Suprapubic skin (tissue), 4 donors: ENCODE measurements around the gene CCDC188. TPM values are rescaled to one million over a fixed set of nuclear protein-coding genes. Genes with fewer than 3 reads are reported as not detected.

ENCODE experiments used
- DNase-seq, 2 donors: peaks; one replicate each; pipeline ENCODE4 v3.0.0-alpha.2; 2019; ENCODE audit warnings: low spot score in 2 of 2
- H3K27ac ChIP-seq: fragments of 200-600 bp; sonication (generic); one replicate; pipeline ENCODE4 v1.5.1; 2019
- H3K27me3 ChIP-seq: fragments of 200-600 bp; sonication (generic); one replicate; pipeline ENCODE4 v1.5.1; 2019
- H3K36me3 ChIP-seq: fragments of 200-600 bp; sonication (generic); one replicate; pipeline ENCODE4 v1.5.1; 2019
- H3K4me1 ChIP-seq: fragments of 200-600 bp; sonication (generic); one replicate; pipeline ENCODE4 v1.5.1; 2019
- H3K4me3 ChIP-seq: fragments of 200-600 bp; sonication (generic); one replicate; pipeline ENCODE4 v1.5.1; 2019; ENCODE audit warnings: mild to moderate bottlenecking
- H3K9me3 ChIP-seq: fragments of 200-600 bp; sonication (generic); one replicate; pipeline ENCODE4 v1.5.1; 2019
- CTCF ChIP-seq, 2 donors: fragments of 200-600 bp in 1 of 2; fragments of 450-650 bp in 1 of 2; sonication (generic) in 1 of 2; IDR thresholded peaks; one replicate each; pipeline ENCODE4 v1.5.1; 2016 to 2019; ENCODE audit warnings: antibody characterized with exemption in 2 of 2, mild to moderate bottlenecking in 1 of 2, moderate library complexity in 1 of 2
- EP300 ChIP-seq: sonication (generic); formaldehyde crosslinking; IDR thresholded peaks from one replicate; pipeline ENCODE4 v1.6.1; 2017; ENCODE audit warnings: antibody characterized with exemption
- POLR2A ChIP-seq, 2 donors: fragments of 450-650 bp; IDR thresholded peaks; one replicate each; pipeline ENCODE4 v1.6.1; 2017; ENCODE audit warnings: antibody characterized with exemption in 2 of 2, mild to moderate bottlenecking in 2 of 2, moderate library complexity in 2 of 2
- POLR2AphosphoS5 ChIP-seq, 3 donors: sonication (generic); formaldehyde crosslinking; IDR thresholded peaks; one replicate each; pipeline ENCODE4 v1.6.1; 2017; ENCODE audit warnings: antibody characterized with exemption in 3 of 3
- WGBS: methylation state at CpG from one replicate; pipeline ENCODE4 v1.1.5; 2018; 5-methylcytosine and 5-hydroxymethylcytosine counted together
- total RNA-seq, 4 donors: library from RNA; depleted of rRNA; stranded (reverse); fragments of >200 nt; gene quantifications; one replicate each; pipeline ENCODE4 v1.1.0, GENCODE V29; 2016

CCDC188 gene
- total RNA-seq, 4 donors from 2014 or later, result 0.34 TPM; not detected in 3

- DNase-seq, result peak; percentile 98 to 99
- Histone ChIP-seq H3K27ac (peak within 1 kb of the TSS; percentile 88), H3K4me3 (peak within 1 kb of the TSS; percentile 83), H3K9me3 (no peaks in the 10 kb centered on the region), H3K4me1 (peaks cover 38% of the 10 kb centered on the region), H3K36me3 (peaks cover 69% of the 10 kb centered on the region), H3K27me3 (no peaks in the 10 kb centered on the region)
- peak in 2 of 3 donors; percentile 76 to 91 for TF ChIP-seq POLR2AphosphoS5 (IDR thresholded peaks at IDR 0.05)
- TF ChIP-seq POLR2A (IDR thresholded peaks at IDR 0.05), result peak in 1 of 2 donors; percentile 51
- TF ChIP-seq CTCF (IDR thresholded peaks at IDR 0.05), result peak in 1 of 2 donors; percentile 10
- TF ChIP-seq EP300, result no peak
- 0% methylated on average over 16 of the region's 88 CpGs for WGBS
Measured at GRCh38 chr22:20116951-20117632, 33.8 kb downstream of the CCDC188 start, which contains the start of gene TRMT2A. TRMT2A (minus strand) TSS chr22:20117226; CDS start chr22:20116906, 320 bp downstream.

- peaks cover 68% of the 10 kb centered on the region for H3K36me3 ChIP-seq
- no peak for TF ChIP-seq POLR2AphosphoS5 (IDR thresholded peaks at IDR 0.05)
- no peak for TF ChIP-seq EP300
- no peak for TF ChIP-seq CTCF (IDR thresholded peaks at IDR 0.05)
- TF ChIP-seq POLR2A (IDR thresholded peaks at IDR 0.05), result no peak
- H3K27me3 ChIP-seq, result no peaks in the 10 kb centered on the region
- peak overlapping the region; percentile 88 for H3K27ac ChIP-seq
- peaks cover 38% of the 10 kb centered on the region for H3K4me1 ChIP-seq
- no peaks in the 10 kb centered on the region for H3K9me3 ChIP-seq
- DNase-seq, result no peak
- WGBS, result 2% methylated on average over 17 of the region's 27 CpGs
- H3K4me3 ChIP-seq, result peak overlapping the region; percentile 83
Measured at GRCh38 chr22:20116376-20116950, 34.4 kb downstream of the CCDC188 start.

- DNase-seq, result no peak
- Histone ChIP-seq H3K4me1 (peaks cover 38% of the 10 kb centered on the region), H3K27me3 (no peaks in the 10 kb centered on the region), H3K36me3 (peaks cover 68% of the 10 kb centered on the region), H3K4me3 (peak within 1 kb of the TSS; percentile 83), H3K27ac (peak within 1 kb of the TSS; percentile 88), H3K9me3 (no peaks in the 10 kb centered on the region)
- WGBS, result 70% methylated on average over 29 of the region's 30 CpGs
- TF ChIP-seq POLR2AphosphoS5 (IDR thresholded peaks at IDR 0.05), result no peak
- no peak for TF ChIP-seq POLR2A (IDR thresholded peaks at IDR 0.05)
- TF ChIP-seq CTCF (IDR thresholded peaks at IDR 0.05), result no peak
- TF ChIP-seq EP300, result no peak
Measured at GRCh38 chr22:20115691-20116375, 35.0 kb downstream of the CCDC188 start, which contains the start of gene RANBP1. RANBP1 (plus strand) TSS chr22:20116104; CDS start chr22:20116185, 81 bp downstream.

- Histone ChIP-seq H3K27me3 (no peaks in the 10 kb centered on the region), H3K4me1 (peaks cover 38% of the 10 kb centered on the region), H3K27ac (no peak overlapping the region), H3K4me3 (no peak overlapping the region), H3K9me3 (no peaks in the 10 kb centered on the region), H3K36me3 (peaks cover 68% of the 10 kb centered on the region)
- 90% methylated on average over 19 of the region's 36 CpGs for WGBS
- DNase-seq, result no peak
- TF ChIP-seq POLR2A (IDR thresholded peaks at IDR 0.05) (no peak), POLR2AphosphoS5 (IDR thresholded peaks at IDR 0.05) (no peak), CTCF (IDR thresholded peaks at IDR 0.05) (no peak), EP300 (no peak)
Measured at GRCh38 chr22:20114506-20115475, 36.1 kb downstream of the CCDC188 start.
